Lower leg skin (tissue), 4 donors: ENCODE measurements around the gene JAG1. TPM values are rescaled to one million over a fixed set of nuclear protein-coding genes. Genes with fewer than 3 reads are reported as not detected.

Experiments used
- DNase-seq, 2 donors: peaks; one replicate each; pipeline ENCODE4 v3.0.0-alpha.2; 2019; ENCODE audit warnings: low spot score in 2 of 2
- H3K4me3 ChIP-seq: fragments of 200-600 bp; sonication (generic); 2 replicates; pipeline ENCODE4 v1.5.1; 2017; ENCODE audit warnings: mild to moderate bottlenecking, low read depth; ENCODE audit not compliant: poor library complexity, severe bottlenecking
- CTCF ChIP-seq, 3 donors: fragments of 450-650 bp; IDR thresholded peaks; one replicate each; pipeline ENCODE4 v1.5.1; 2016; ENCODE audit warnings: antibody characterized with exemption in 3 of 3, mild to moderate bottlenecking in 3 of 3, moderate library complexity in 2 of 3
- POLR2A ChIP-seq, 2 donors: fragments of 450-650 bp; IDR thresholded peaks; one replicate each; pipeline ENCODE4 v1.6.1; 2016 to 2017; ENCODE audit warnings: antibody characterized with exemption in 2 of 2, mild to moderate bottlenecking in 1 of 2, moderate library complexity in 1 of 2
- WGBS, 2 donors: methylation state at CpG; one replicate each; pipeline ENCODE4 v1.1.5; 2018; 5-methylcytosine and 5-hydroxymethylcytosine counted together
- intact Hi-C: fragments of 100-400 bp; cut with DNase I; formaldehyde crosslinking; loops from one replicate; pipeline ENCODE4 v1.15.0; 2023; ENCODE audit warnings: low total_unique reads
- total RNA-seq, 4 donors: library from RNA; depleted of rRNA; stranded (reverse); fragments of >200 nt; gene quantifications; one replicate each; pipeline ENCODE4 v1.1.0, GENCODE V29; 2016

JAG1 gene
- total RNA-seq, 4 donors from 2014 or later, result 145 to 238 (median 186) TPM

GRCh38 chr20:10711903-10712451 is 38.2 kb upstream of the JAG1 start:
- intact Hi-C loops, result no loop called here
- no peak for TF ChIP-seq CTCF (IDR thresholded peaks at IDR 0.05)
- no peak for TF ChIP-seq POLR2A (IDR thresholded peaks at IDR 0.05)
- H3K4me3 ChIP-seq, result no peak overlapping the region
- 73 to 82% methylated on average over 5 of the region's 5 CpGs for WGBS, 2 donors
- no peak for DNase-seq

- no peak overlapping the region for H3K4me3 ChIP-seq
- intact Hi-C loops, result no loop called here
- no peak for DNase-seq
- TF ChIP-seq POLR2A (IDR thresholded peaks at IDR 0.05), result no peak
- no peak for TF ChIP-seq CTCF (IDR thresholded peaks at IDR 0.05)
- WGBS, 2 donors, result 76 to 79% methylated on average over 6 of the region's 6 CpGs
These were observed 37.4 kb upstream of the JAG1 start for GRCh38 chr20:10710991-10711775.

GRCh38 chr20:10709916-10710315 is 36.1 kb upstream of the JAG1 start:
- no peak for DNase-seq
- TF ChIP-seq POLR2A (IDR thresholded peaks at IDR 0.05), result no peak
- no peak for TF ChIP-seq CTCF (IDR thresholded peaks at IDR 0.05)
- H3K4me3 ChIP-seq, result no peak overlapping the region
- intact Hi-C loops, result no loop called here
- 91 to 96% methylated on average over 3 of the region's 3 CpGs for WGBS, 2 donors

- H3K4me3 ChIP-seq, result no peak overlapping the region
- no peak for DNase-seq
- intact Hi-C loops, result no loop called here
- 82 to 83% methylated on average over 7 of the region's 7 CpGs for WGBS, 2 donors
- no peak for TF ChIP-seq CTCF (IDR thresholded peaks at IDR 0.05)
- no peak for TF ChIP-seq POLR2A (IDR thresholded peaks at IDR 0.05)
These were observed 34.8 kb upstream of the JAG1 start for GRCh38 chr20:10708351-10709185.

GRCh38 chr20:10707791-10708190 is 34.0 kb upstream of the JAG1 start:
- TF ChIP-seq POLR2A (IDR thresholded peaks at IDR 0.05) (no peak), CTCF (IDR thresholded peaks at IDR 0.05) (no peak)
- no peak overlapping the region for H3K4me3 ChIP-seq
- intact Hi-C loops, result no loop called here
- 82 to 84% methylated on average over 1 of the region's 1 CpG for WGBS, 2 donors
- DNase-seq, result no peak
